Measurements from ENCODE around the gene SYNPO. TPM values are rescaled to one million over a fixed set of nuclear protein-coding genes. Genes with fewer than 3 reads are reported as not detected.

SYNPO gene
- total RNA-seq, 4 donors from 2014 or later, result 15.5 to 89.4 (median 41.8) TPM

DNA sequence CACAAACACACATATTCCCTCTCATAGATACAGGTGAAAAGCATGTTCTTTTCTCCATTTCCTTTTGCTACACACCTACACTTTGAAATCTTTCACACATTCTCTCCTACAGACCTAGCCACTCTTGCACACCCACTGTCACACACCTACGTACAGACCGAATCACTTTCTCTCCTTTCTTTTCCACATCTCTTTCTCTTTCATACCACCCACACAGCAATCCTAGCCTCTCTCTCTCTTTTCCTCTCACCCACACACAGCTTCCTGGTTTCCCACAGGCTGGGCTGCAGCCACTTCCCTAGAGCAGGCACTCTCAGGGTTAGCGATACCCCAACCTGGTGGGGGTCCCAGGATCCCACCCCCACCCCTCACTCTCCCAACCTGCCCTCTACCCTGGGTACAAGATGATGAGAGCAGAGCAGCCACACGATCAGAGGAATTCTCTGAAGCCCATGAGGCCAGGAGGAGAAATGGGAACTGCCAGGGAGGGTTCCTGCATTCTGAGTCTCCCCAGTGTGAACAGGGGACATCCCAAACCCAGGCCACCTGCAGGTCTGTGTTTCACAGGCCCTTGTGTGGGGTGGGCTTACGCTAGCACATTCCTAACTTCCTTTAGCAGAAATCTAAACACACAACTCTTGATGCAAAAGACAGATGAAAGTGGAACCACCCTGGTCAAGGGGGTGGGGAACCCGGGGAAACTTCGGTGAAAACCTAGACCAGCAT lies 17.1 kb upstream of the SYNPO start:
- intact Hi-C loops (cut with DNase I; ENCODE audit: low total_unique reads), result no loop called here
- no peaks in the 10 kb centered on the region for H3K9me3 ChIP-seq
- in situ Hi-C loops (cut with MboI; ENCODE audit: low pct_ligation_motif_present in 1 of 4, low pct_unique_long_range_greater_than_20kb in 1 of 4, low sequenced_read_pairs in 3 of 4), result no loop called here
- peak overlapping the region in 3 of 4 donors; percentile 82 to 86 (median 83) for H3K27ac ChIP-seq
- H3K27me3 ChIP-seq, result no peaks in the 10 kb centered on the region
- 58 to 59% methylated on average over 3 to 7 of the region's 7 CpGs for WGBS, 2 donors (ENCODE audit: low coverage in 1 of 2)
- H3K4me1 ChIP-seq, result peaks cover 6 to 39% (median 28%) of the 10 kb centered on the region in 4 donors
- DNase-seq, result no peak
- H3K36me3 ChIP-seq, result no peaks in the 10 kb centered on the region
- H3K4me3 ChIP-seq, result no peak overlapping the region
- TF ChIP-seq EP300 (IDR thresholded peaks at IDR 0.05; ENCODE audit: low read depth), result no peak
- TF ChIP-seq POLR2A (IDR thresholded peaks at IDR 0.05), result no peak
- TF ChIP-seq POLR2AphosphoS5 (IDR thresholded peaks at IDR 0.05), result no peak
- TF ChIP-seq, protein P1, sequence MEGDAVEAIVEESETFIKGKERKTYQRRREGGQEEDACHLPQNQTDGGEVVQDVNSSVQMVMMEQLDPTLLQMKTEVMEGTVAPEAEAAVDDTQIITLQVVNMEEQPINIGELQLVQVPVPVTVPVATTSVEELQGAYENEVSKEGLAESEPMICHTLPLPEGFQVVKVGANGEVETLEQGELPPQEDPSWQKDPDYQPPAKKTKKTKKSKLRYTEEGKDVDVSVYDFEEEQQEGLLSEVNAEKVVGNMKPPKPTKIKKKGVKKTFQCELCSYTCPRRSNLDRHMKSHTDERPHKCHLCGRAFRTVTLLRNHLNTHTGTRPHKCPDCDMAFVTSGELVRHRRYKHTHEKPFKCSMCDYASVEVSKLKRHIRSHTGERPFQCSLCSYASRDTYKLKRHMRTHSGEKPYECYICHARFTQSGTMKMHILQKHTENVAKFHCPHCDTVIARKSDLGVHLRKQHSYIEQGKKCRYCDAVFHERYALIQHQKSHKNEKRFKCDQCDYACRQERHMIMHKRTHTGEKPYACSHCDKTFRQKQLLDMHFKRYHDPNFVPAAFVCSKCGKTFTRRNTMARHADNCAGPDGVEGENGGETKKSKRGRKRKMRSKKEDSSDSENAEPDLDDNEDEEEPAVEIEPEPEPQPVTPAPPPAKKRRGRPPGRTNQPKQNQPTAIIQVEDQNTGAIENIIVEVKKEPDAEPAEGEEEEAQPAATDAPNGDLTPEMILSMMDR (IDR thresholded peaks at IDR 0.05), result no peak

DNA sequence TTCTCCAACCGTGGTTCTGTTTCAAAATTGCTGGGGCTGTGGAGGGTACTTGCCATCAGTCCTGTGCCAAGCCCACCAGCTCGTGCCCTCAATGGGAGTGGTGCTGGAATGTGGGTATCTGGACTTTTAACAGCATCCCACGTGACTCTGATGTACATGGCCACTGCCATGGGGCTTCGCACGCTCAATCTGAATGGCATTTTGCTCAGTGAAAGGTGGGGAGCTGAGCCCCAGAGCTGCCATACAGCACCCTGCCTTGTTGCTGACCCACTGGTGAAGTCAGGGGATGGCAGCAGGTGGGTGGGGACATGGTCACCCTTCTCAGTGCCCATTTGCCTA lies 16.6 kb upstream of the SYNPO start:
- no peak overlapping the region for H3K4me3 ChIP-seq
- DNase-seq, result no peak
- H3K27me3 ChIP-seq, result no peaks in the 10 kb centered on the region
- intact Hi-C loops (cut with DNase I; ENCODE audit: low total_unique reads), result no loop called here
- in situ Hi-C loops (cut with MboI; ENCODE audit: low pct_ligation_motif_present in 1 of 4, low pct_unique_long_range_greater_than_20kb in 1 of 4, low sequenced_read_pairs in 3 of 4), result no loop called here
- WGBS, 2 donors (ENCODE audit: low coverage in 1 of 2), result 57% methylated on average over 5 of the region's 5 CpGs; no CpG with 5 or more reads in 1 of the 2 donors
- no peaks in the 10 kb centered on the region for H3K36me3 ChIP-seq
- TF ChIP-seq POLR2A (IDR thresholded peaks at IDR 0.05) (no peak), POLR2AphosphoS5 (IDR thresholded peaks at IDR 0.05) (no peak), EP300 (IDR thresholded peaks at IDR 0.05; ENCODE audit: low read depth) (no peak)
- TF ChIP-seq, protein P1 (IDR thresholded peaks at IDR 0.05), result no peak
- peaks cover 6 to 35% (median 28%) of the 10 kb centered on the region in 4 donors for H3K4me1 ChIP-seq
- peak overlapping the region; percentile 82 to 86 (median 82) for H3K27ac ChIP-seq
- H3K9me3 ChIP-seq, result no peaks in the 10 kb centered on the region

DNA sequence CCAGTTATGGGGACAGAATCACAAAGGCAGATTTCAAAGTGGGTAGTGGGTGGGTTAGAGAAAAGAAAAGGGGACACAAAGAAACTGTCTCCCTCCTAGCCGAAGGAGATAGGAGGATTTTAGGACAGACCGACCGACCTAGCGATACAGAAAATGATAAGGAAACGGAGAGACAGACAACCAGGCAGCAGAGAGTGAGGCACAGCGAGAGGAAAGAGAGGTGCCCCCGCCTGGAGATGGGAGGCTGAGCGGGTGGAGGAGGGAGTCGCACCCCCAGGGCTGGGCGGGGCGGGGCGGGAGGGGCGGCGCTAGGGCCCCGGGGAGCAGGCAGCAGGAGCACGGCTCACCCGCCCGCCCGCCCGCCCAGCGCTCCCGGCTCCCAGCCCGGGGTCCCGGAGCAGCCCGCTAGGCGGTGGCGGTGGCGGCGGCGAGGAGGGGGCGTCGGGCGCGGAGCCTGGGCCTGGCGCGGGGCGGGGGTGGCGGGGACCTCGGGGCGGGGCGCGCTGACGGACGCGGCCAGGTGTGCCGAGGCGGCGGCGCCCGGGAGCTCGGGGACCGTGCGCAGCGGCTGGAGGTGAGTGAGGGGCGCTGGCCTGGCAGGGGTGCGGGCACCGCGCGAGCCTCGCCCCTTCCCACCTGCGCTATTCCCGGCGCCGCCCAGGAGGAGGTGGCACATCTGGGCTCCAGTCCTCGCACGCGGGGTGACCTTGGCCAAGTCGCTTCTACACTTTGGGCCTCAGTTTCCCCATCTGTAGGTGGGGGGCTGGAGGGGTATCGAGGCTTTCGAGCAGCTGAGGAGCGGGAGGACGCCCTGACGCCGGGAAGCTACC lies 15.9 kb upstream of the SYNPO start:
- in situ Hi-C loops (cut with MboI; ENCODE audit: low pct_ligation_motif_present in 1 of 4, low pct_unique_long_range_greater_than_20kb in 1 of 4, low sequenced_read_pairs in 3 of 4) (no loop called here), intact Hi-C loops (cut with DNase I; ENCODE audit: low total_unique reads) (no loop called here)
- H3K27ac ChIP-seq, result peak overlapping the region; percentile 82 to 86 (median 82)
- H3K4me1 ChIP-seq, result peaks cover 6 to 29% (median 28%) of the 10 kb centered on the region in 4 donors
- H3K4me3 ChIP-seq, result peak overlapping the region; percentile 57 to 89 (median 70)
- no peaks in the 10 kb centered on the region for H3K36me3 ChIP-seq
- no peaks in the 10 kb centered on the region for H3K27me3 ChIP-seq
- TF ChIP-seq, protein P1 (IDR thresholded peaks at IDR 0.05), result no peak
- TF ChIP-seq POLR2AphosphoS5 (IDR thresholded peaks at IDR 0.05), result no peak
- TF ChIP-seq EP300 (IDR thresholded peaks at IDR 0.05; ENCODE audit: low read depth), result no peak
- no peak for TF ChIP-seq POLR2A (IDR thresholded peaks at IDR 0.05)
- DNase-seq, result peak; percentile 59
- 8 to 27% methylated on average over 3 to 30 of the region's 74 CpGs for WGBS, 2 donors (ENCODE audit: low coverage in 1 of 2)
- no peaks in the 10 kb centered on the region for H3K9me3 ChIP-seq

DNA sequence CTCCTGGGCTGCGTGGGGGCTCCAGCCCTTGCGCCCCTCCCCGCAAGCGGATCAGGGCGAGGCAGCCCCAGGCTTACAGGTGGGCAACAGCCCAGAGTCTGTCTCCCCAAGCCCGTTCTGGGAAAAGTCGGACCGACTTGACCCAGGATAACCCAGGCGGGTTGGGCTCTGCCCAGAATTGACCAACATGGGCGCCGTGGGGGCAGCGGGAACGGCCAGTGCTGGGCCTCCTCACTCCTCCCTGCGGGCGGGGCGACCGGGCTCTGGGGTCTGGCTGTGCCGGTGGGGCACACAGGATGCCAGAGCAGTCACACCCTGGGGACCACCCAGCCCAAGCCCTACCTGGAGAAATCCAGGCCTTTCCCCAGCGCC lies 15.3 kb upstream of the SYNPO start:
- H3K27ac ChIP-seq, result peak overlapping the region; percentile 82 to 86 (median 82)
- 23% methylated on average over 5 of the region's 19 CpGs; no CpG with 5 or more reads in 1 of the 2 donors for WGBS, 2 donors (ENCODE audit: low coverage in 1 of 2)
- no peak for TF ChIP-seq POLR2A (IDR thresholded peaks at IDR 0.05)
- TF ChIP-seq, protein P1 (IDR thresholded peaks at IDR 0.05), result no peak
- no peak for TF ChIP-seq POLR2AphosphoS5 (IDR thresholded peaks at IDR 0.05)
- TF ChIP-seq EP300 (IDR thresholded peaks at IDR 0.05; ENCODE audit: low read depth), result no peak
- DNase-seq, result no peak
- H3K4me1 ChIP-seq, result peaks cover 6 to 29% (median 28%) of the 10 kb centered on the region in 4 donors
- H3K4me3 ChIP-seq, result peak overlapping the region; percentile 57 to 89 (median 70)
- H3K36me3 ChIP-seq, result no peaks in the 10 kb centered on the region
- H3K9me3 ChIP-seq, result no peaks in the 10 kb centered on the region
- H3K27me3 ChIP-seq, result no peaks in the 10 kb centered on the region
- in situ Hi-C loops (cut with MboI; ENCODE audit: low pct_ligation_motif_present in 1 of 4, low pct_unique_long_range_greater_than_20kb in 1 of 4, low sequenced_read_pairs in 3 of 4), result no loop called here
- intact Hi-C loops (cut with DNase I; ENCODE audit: low total_unique reads), result no loop called here

All from transverse colon (tissue), 4 donors.